DMS 273 (cell line): ENCODE results near the gene COIL.

Experiments used
- DNase-seq: peaks from one replicate; lab custom pipeline; 2025; ENCODE audit not compliant: unreplicated experiment; lab: John Stamatoyannopoulos, UW

Gene COIL

DNA sequence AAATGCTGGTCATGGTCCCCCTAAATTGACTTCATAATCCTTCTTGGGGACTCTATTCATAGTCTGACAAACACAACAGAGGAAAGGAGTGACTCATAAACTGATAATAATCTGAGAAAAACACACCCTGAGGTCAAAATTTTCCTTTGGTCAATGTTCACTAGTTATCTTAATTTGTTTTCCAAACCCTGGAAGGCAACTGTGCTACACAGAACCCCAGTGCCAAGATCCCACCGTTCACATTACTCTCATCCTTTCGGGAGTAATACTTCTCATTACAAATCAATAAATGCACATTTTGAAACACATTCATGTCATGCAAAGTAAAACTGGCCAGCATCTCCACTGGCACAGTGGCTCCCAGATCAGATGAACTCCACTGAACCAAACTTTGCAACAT is 23.2 kb downstream of the COIL start:
- DNase-seq: no peak

DNA sequence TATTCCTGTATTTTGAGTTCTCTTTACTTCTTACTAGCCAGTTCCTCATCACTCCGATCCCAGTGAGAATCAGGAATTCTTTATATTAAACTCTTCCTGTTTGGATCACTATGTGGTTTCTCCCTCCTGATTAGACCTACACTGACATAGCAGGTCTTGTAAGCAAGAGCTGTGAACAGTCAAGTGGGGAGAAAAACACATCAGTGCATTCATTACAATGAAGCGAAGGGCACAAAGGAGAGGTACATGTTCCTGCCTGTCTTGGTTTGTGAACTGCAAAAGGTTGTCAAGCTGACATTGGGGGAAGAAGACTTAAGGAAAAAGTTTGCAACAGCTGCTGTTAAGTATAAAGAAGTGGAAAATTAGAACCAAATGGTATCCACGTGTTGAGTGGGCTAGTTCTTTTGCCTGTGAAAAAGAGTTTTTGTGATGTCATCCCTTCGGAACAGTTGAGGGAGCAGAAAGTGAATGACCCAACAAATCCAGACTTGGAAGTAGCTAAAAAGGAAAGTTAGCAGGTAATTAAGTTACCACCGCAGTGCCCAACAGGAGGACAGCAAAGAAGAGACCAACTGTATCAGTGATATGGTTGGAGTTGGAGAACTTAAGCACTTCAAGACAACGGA is 24.0 kb downstream of the COIL start:
- DNase-seq: no peak

DNA sequence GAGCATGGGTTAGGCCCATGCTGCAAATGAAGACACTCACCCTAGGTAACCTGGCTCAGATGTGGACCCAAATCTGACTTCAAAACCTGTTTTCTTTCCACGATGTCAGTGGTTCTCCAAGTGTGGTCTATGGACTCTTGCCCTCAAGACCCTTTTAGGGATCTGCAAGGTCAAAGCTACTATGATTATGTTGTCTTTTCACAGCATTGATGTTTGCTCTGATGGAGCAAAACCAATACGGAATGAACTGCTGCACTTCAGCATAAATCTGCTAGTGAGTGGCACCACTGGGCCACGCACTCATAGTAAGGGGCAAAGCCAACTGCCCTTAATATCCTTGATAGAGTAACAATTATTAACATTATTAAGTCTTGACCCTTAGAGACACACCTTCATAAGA is 25.4 kb downstream of the COIL start:
- no peak for DNase-seq

DNA sequence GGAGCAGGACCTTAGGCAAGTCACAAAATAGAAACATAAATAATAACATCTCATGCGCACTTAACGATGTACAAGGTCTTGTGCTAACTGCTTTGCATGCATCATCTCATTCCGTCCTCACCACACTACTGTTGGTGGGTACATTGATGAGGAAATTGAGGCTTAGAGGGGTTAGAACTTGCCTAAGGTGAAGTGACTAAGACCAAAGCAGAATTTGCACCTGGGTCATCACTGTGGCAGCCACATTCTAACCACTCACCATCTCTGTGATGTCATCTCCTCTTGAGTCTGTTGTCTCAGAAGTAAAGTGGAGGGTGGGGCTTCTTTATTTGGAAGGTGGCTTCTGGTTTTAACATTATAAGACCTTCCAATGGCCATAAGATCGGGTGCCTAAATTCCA is 26.6 kb downstream of the COIL start:
- DNase-seq: no peak

DNA sequence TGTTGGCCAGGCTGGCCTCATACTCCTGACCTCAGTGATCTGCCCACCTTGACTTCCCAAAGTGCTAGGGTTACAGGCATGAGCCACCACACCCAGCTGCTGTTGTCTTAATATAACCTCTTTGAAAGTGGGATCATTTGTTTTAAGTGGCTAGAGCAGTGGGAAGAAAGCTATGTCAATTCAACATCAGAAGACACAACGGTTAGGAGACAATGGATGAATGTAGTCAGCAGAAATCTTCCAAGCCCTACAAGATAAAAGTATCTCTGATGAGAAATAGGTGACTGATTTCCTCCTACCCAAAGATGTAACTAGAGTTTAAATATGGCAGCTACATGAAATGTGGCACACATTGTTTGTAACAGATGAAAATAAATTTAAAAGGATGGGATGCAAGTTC is 27.0 kb downstream of the COIL start:
- no peak for DNase-seq

DNA sequence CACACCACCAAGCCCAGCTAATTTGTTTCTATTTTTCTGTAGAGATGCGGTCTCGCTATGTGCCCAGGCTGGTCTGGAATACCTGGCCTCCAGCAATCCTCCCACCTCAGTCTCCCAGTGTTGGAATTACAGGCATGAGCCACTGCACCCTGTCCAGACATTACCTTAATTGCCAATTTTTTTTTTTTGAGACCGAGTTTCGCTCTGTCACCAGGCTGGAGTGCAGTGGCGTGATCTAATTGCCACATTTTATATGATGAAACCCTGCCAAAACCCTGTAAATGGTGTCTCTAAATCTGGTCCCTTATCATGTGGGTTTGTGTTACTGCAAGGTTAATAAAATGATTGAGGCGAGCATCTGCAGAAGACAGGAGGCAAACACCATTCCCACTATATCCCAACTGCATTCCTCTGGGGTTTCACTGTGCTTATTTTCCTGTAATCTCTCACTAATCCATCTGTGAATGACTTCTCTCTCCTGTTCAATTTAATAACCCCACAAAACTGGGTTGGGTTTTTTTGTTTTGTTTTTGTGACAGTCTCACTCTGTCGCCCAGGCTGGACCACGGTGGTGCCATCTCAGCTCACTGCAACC is 27.6 kb downstream of the COIL start:
- DNase-seq: no peak

DNA sequence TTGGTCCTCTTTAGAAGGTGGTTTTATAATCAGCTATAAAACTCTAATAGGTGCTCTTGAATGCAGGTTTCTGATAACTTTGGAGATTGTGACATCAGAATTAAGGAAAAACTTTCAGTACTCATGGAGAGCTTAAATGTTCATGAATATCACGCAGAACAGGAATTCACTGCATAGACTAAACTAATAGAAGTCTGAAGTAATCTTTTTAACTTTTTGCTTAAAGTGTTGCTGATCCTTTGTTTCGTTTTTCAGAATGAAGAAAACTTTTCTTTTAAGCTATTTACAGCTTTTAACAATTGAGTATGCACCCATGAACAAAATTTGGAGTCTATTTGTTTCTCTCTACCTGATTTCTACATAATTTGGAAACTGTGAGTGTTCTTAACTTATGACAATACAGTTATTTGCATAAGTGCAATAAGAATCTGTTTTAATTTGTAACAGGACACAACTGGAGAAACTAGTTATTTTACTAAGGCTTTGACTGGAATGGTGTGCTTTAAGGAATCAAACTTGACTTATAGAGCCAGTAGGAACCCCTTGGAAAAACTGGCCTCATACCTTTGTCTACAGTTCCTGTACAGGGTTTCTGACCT is 30.0 kb downstream of the COIL start:
- no peak for DNase-seq

DNA sequence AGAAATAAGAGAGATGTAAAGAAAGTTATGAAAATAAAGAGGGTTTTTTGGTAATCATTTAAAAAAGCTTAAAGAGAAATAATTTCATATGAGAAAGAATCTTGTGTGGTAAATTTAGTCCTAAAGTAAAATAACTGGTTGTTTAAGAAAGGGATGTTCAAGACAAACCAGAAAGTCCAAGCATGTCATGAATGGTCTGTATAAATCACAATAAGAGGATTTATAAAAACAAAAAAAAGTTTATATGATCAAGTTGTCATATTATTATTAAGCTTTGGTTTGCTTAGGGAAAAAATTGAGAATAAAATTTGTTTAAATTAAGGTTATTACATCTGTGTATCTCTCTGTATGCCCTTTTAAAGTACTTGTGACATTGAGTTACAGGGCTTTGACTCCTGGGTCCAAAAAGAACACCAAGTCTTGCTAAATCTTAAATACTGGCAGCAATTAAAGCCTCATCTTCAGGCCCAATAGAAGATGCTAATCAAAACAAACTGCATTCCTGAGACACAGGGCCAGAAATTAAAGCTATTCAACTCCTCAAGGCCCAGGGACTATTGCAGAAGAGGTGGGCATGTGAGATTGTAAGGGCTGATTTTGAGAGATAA is 31.4 kb downstream of the COIL start:
- DNase-seq: peak; percentile 60

DNA sequence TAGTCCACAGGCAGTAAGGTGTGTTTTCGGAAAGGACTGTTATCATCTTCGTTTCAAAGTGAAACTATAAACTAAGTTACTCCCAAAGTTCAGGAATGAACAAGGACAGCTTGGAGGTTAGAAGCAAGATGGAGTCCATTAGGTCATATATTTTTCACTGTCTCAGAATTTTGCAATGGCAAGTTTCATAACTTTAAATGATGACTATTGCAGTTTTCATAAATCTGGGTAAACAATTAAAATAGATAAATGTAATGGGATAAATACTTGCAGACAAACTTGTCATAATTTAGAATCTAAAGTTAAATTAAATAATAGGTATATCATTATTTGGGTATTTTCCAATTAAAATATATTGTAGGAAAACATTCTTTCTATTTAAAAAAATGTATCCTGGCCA is 32.3 kb downstream of the COIL start:
- DNase-seq: no peak

DNA sequence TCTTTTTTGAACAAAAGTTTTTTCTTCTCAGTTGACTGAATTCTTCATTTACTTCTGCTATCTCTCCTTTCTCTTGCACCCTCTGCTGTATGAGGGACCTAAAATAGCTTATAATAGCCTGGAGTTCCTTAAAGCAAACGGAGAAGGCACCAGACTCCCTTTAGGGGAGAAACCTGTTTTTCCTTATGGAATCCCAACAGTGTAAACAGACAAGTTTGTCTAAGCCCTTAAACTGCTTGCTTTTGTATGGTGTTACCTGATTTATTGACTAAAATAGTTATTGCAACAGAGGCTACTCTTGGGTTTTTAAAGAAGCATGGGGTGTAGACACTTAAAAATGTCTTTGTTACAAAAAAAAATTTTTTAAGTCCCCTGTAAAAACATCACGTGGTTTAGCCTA is 34.1 kb downstream of the COIL start:
- no peak for DNase-seq

DNA sequence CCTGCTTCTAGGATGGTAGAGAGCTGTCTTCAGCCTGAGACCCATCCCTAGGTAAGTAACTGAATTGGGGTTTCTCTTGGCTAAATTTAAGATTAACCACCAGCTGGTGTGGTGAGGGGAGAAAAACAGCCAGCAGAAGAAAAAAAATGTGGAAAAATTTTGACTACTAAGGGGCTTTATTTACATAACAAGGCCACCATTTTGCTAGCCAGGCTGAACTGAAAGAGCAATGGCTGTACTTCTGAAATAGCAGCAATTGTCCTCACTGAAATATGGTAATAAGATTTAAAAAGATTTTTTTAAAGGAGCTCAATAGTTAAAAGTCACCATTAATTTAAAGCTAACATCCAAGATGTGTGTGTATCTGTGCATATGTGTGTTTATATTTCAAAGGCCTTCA is 34.6 kb downstream of the COIL start:
- DNase-seq: no peak

DNA sequence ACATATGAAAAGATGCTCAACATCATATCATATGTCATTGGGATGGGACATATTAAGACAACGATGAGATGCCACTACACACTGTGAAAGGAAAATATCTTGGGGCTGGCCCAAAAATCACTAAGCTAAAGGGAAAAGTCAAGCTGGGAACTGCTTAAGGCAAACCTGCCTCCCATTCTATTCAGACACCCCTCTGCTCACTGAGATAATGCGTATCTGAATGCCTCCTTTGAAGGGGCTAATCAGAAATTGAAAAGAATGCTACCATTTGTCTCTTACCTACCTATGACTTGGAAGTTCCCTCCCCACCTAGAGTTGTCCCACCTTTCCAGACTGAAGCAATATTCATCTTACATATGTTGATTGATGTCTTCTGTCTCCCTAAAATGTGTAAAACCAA is 35.8 kb downstream of the COIL start:
- no peak for DNase-seq

DNA sequence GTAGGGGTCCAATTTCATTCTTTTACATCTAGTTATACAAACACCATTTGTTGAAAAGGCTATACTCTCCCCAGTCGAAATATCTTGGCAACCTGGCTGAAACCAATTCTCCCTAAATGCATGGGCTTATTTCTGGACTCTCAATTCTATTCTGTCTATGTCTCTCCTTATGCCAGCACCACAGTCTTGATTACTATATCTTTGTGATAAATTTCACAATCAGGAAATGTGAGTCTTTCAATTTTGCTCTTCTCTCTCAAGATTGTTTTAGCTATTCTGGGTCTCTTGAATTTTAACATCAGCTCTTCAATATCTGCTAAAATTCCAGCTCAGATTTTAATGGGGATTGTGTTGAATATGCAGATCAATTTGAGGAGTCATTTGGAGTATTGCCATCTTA is 41.1 kb downstream of the COIL start:
- no peak for DNase-seq

DNA sequence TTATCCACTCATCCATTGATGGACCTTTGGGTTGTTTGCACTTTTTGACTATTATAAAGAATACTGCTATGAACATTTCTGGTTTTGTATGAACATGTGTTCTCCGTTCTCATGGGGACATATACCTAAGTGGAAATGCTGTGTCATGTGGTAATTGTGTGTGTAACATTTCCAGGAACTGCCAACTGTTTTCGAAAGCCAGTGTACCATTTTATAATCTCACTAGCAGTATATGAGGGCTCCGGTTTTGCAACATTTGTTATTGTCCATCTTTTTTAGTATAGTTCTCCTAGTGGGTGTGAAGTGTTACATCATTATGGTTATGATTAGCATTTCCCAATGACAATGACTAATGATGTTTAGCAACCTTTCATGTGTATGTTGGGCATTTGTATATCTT is 41.9 kb downstream of the COIL start:
- DNase-seq: no peak

DNA sequence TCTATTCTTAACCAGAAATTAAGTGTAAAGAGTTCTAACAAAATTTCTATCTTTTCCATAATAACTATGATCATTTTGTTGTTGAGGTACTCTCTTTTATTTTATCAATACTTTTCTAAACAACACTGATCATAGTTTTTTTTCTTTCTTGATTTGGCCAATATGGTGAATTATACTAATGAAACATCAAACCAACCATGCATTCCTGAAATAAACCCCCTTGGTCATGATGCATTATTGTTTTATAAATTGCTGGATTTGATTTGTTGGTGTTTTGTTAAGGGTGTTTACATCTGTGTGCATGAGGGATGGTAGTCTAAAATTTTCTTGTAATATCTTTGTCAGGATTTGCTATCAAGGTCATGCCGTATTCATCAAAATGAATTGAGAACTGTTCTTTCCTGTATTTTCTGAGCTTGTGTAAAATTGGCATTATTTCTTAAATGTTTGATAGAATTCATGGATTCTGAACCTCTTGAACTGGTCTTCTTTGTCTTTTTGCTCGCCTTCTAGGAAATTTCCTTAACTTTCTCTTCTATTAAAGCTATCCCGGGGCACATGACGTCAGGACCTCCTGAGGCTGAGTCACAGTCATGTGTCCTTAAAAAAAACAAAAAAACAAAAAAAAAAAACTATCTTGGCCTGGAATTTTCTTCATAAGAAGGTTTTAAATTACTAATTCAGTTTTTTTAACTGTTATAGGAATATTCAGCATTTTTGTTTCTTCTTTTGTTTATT is 43.1 kb downstream of the COIL start:
- DNase-seq: no peak

DNA sequence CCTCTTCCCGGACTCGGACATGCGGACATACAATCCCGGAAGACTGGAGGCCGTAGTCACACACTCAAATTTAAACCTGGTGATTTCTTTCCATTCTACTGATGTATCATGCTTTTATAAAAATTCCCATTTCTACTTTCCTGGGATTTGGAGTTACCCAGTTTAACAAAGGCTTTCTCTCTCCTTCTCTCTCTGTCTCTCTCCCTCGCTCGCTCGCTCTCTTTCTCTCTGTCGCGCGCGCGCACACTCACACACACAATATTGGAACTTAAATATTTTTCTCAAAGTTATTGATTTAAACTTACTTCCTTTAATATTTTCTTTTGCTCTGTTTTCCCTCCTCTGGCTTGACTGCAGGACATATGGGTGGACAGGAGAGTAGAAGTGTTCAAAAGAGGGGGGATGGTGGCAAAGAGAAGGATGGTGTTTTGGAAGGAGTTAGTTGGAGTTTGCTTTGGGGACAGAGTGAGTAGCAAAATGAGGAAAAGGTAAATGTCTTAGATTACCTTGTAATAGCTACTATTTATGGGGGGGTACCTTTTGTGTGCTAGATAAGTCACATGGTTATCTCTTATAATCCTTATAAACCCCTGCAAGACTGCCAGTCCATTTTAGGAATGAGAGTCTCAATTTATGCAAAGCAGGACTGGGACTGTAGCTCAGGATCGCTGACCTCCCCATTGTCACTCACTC is 46.1 kb downstream of the COIL start:
- peak; percentile 63 for DNase-seq

DNA sequence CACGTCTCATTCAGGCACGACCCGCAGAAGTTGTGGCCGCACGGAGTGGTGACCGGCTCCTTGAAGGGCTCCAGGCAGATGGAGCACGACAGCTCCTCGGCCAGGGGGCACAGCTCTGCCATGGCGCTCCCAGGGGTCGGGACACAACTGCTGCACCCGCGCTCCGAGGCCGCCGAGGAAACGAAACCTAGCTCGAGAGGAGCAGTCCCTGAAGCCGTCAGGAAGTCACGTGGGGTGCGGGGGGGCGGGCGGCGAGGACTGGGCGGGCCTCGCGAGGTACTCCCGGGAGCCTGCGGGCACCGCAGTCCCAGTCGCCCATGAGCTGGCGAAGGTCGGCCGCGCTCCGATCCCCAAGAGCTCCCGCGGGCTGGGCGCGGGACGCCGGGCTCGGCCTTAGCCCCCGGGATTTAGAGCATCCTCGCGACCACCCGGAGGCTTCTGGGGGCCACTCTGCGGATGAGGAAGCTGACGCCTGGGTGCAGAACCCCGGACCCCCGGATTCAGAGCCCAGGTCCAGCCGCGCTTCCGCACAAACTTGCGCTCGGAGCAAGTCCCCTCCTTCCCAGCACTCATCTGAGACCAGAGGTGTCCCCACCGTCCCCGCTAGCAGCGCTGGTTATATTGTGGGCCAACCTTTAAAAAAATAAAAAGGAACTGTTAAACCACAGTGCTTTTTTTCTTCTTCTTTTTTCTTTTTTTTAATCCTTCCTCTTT is 46.8 kb downstream of the COIL start, which contains the start of gene TRIM25:
Gene TRIM25, minus strand, starts transcription at position 183 of the 714 bp plus-strand sequence. Its CDS starts 61 bp downstream, at position 122.
- DNase-seq: peak; percentile 94

DNA sequence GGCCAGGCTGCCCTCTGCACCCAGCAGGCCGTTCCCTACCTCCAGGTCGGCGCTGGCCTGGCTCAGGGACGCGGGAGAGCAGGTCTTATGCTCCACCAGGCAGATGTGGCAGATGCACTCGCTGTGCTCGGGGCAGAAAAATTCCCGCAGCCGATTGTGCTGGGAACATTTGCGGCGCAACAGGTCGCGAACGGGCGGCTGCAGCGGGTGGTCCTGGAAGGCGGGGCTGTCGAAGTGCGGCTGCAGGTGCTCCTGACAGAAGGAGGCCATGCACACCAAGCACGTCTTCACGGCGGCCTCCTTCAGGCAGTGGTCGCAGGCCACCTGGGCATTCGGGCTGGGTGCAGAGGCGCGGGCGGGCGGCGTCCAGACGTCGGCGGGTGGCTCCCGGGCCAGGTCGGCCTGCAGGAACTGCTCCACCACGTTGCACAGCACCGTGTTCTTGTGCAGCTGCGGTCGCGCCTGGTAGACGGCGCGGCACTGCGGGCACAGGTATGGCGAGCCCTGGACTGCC is 47.4 kb downstream of the COIL start:
- DNase-seq: peak; percentile 77

DNA sequence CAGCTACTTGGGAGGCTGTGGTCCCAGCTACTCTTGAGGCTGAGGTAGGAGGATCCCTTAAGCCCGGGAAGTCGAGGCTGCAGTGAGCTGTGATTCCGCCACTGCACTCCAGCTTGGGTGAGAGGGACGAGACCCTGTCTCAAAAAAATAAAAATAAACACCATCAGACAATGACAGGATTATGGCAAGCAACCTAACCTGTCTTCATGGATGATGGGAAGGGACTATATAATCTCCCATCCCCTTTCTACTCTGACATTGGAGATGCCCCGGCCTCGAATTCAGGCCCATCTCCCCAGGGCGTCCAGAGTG is 47.9 kb downstream of the COIL start:
- no peak for DNase-seq
